ENCODE results near the gene CAND2. TPM values are rescaled to one million over a fixed set of nuclear protein-coding genes. Genes with fewer than 3 reads are reported as not detected.

The CAND2 gene
- total RNA-seq, 3 donors from 2014 or later, result 1.8 to 5.6 (median 4.7) TPM

- Histone ChIP-seq H3K4me1 (no peaks in the 10 kb centered on the region), H3K36me3 (no peaks in the 10 kb centered on the region), H3K27me3 (no peaks in the 10 kb centered on the region), H3K4me3 (no peak overlapping the region), H3K9me3 (no peaks in the 10 kb centered on the region), H3K27ac (no peak overlapping the region)
- intact Hi-C loops (cut with DNase I; ENCODE audit: low total_unique reads), result no loop called here
- TF ChIP-seq POLR2A (IDR thresholded peaks at IDR 0.05), result no peak
- no peak for TF ChIP-seq CTCF (IDR thresholded peaks at IDR 0.05)
- TF ChIP-seq POLR2AphosphoS5 (IDR thresholded peaks at IDR 0.05), result no peak
- DNase-seq (ENCODE audit: low spot score in 2 of 2), result no peak
These were observed 3.3 kb downstream of the CAND2 start for GRCh38 chr3:12799525-12800440.

GRCh38 chr3:12803371-12803770 lies 6.9 kb downstream of the CAND2 start:
- Histone ChIP-seq H3K36me3 (no peaks in the 10 kb centered on the region), H3K9me3 (no peaks in the 10 kb centered on the region), H3K4me1 (no peaks in the 10 kb centered on the region), H3K27me3 (no peaks in the 10 kb centered on the region), H3K4me3 (no peak overlapping the region), H3K27ac (no peak overlapping the region)
- no peak for DNase-seq (ENCODE audit: low spot score in 2 of 2)
- TF ChIP-seq POLR2AphosphoS5 (IDR thresholded peaks at IDR 0.05), result no peak
- TF ChIP-seq CTCF (IDR thresholded peaks at IDR 0.05), result no peak
- TF ChIP-seq POLR2A (IDR thresholded peaks at IDR 0.05), result no peak
- intact Hi-C loops (cut with DNase I; ENCODE audit: low total_unique reads), result no loop called here

- no peak overlapping the region for H3K27ac ChIP-seq
- intact Hi-C loops (cut with DNase I; ENCODE audit: low total_unique reads), result loop anchor here (5.0 kb wide), 1 partner anchor 365 kb away; no protein-coding TSS in a partner anchor
- no peaks in the 10 kb centered on the region for H3K9me3 ChIP-seq
- no peak for TF ChIP-seq CTCF (IDR thresholded peaks at IDR 0.05)
- TF ChIP-seq POLR2A (IDR thresholded peaks at IDR 0.05), result no peak
- no peak for TF ChIP-seq POLR2AphosphoS5 (IDR thresholded peaks at IDR 0.05)
- no peak for DNase-seq (ENCODE audit: low spot score in 2 of 2)
- no peaks in the 10 kb centered on the region for H3K27me3 ChIP-seq
- no peaks in the 10 kb centered on the region for H3K4me1 ChIP-seq
- H3K4me3 ChIP-seq, result no peak overlapping the region
- no peaks in the 10 kb centered on the region for H3K36me3 ChIP-seq
These were observed 10.6 kb downstream of the CAND2 start for GRCh38 chr3:12807066-12807465.

GRCh38 chr3:12807601-12808359 lies 11.3 kb downstream of the CAND2 start:
- Histone ChIP-seq H3K36me3 (no peaks in the 10 kb centered on the region), H3K4me3 (no peak overlapping the region), H3K27ac (no peak overlapping the region), H3K9me3 (no peaks in the 10 kb centered on the region), H3K27me3 (no peaks in the 10 kb centered on the region), H3K4me1 (no peaks in the 10 kb centered on the region)
- intact Hi-C loops (cut with DNase I; ENCODE audit: low total_unique reads), result loop anchor here (5.0 kb wide), 1 partner anchor 365 kb away; no protein-coding TSS in a partner anchor
- TF ChIP-seq POLR2A (IDR thresholded peaks at IDR 0.05) (no peak), POLR2AphosphoS5 (IDR thresholded peaks at IDR 0.05) (no peak), CTCF (IDR thresholded peaks at IDR 0.05) (no peak)
- DNase-seq (ENCODE audit: low spot score in 2 of 2), result no peak

Measured in breast epithelium (tissue), 4 donors.